OCI-LY3 (cell line): ENCODE measurements around the gene TEDC1.

Experiments
- CTCF ChIP-seq: fragments of 200-600, 300-600 bp; sonication (generic); IDR thresholded peaks from 2 replicates; pipeline ENCODE4 v1.5.1; 2014; ENCODE audit warnings: antibody characterized with exemption, low read length, low read depth
- EZH2phosphoT487 ChIP-seq: fragments of 200-600 bp; shearing (Covaris generic); IDR thresholded peaks from 2 replicates; pipeline ENCODE4 v1.6.1; 2018; ENCODE audit warnings: antibody characterized with exemption, mixed run types, low read depth

GRCh38 chr14:105526776-105527380 lies 35.8 kb downstream of the TEDC1 start:
- TF ChIP-seq CTCF (no peak), EZH2phosphoT487 (no peak)
